ENCODE measurements around the gene DHX35. TPM values are rescaled to one million over a fixed set of nuclear protein-coding genes. Genes with fewer than 3 reads are reported as not detected.

DHX35 gene
- total and polyA plus RNA-seq, 9 donors: 11.2 to 14.5 (median 12.0) TPM

- Histone ChIP-seq H3K36me3 (no peaks in the 10 kb centered on the region), H3K4me3 (peak within 1 kb of the TSS; percentile 48), H3K4me1 (ENCODE audit: insufficient read depth) (peaks cover 8% of the 10 kb centered on the region), H3K27me3 (no peaks in the 10 kb centered on the region), H3K27ac (no peak within 1 kb of the TSS), H3K9me3 (no peaks in the 10 kb centered on the region)
- WGBS, 3 donors: 0 to 1% (median 1%) methylated on average over 69 to 95 of the region's 95 CpGs
- peak; percentile 43 to 82 (median 57) for TF ChIP-seq CTCF (IDR thresholded peaks at IDR 0.05)
- no peak for TF ChIP-seq EP300 (IDR thresholded peaks at IDR 0.05)
- TF ChIP-seq POLR2A (IDR thresholded peaks at IDR 0.05): no peak
- DNase-seq: peak; percentile 81 to 94 (median 85)
- intact Hi-C loops (cut with DNase I): loop anchor here in 2 of 4 donors (2.0 to 10.0 kb wide), 3 partner anchors 121 to 1162 kb away; no protein-coding TSS in a partner anchor
Measured at GRCh38 chr20:38926142-38926933, 35.8 kb upstream of the DHX35 start, which contains the start of gene FAM83D. Gene FAM83D (plus strand): TSS chr20:38926417. CDS start chr20:38926443, 26 bp downstream.

GRCh38 chr20:38926934-38927616 is 35.1 kb upstream of the DHX35 start:
- intact Hi-C loops (cut with DNase I): loop anchor here in 2 of 4 donors (2.0 to 10.0 kb wide), 3 partner anchors 120 to 1162 kb away; no protein-coding TSS in a partner anchor
- Histone ChIP-seq H3K36me3 (no peaks in the 10 kb centered on the region), H3K4me3 (peak overlapping the region; percentile 48), H3K9me3 (no peaks in the 10 kb centered on the region), H3K27me3 (no peaks in the 10 kb centered on the region), H3K4me1 (ENCODE audit: insufficient read depth) (peaks cover 8% of the 10 kb centered on the region), H3K27ac (no peak overlapping the region)
- TF ChIP-seq POLR2A (IDR thresholded peaks at IDR 0.05) (no peak), CTCF (IDR thresholded peaks at IDR 0.05) (no peak), EP300 (IDR thresholded peaks at IDR 0.05) (no peak)
- WGBS, 3 donors: 6 to 8% (median 6%) methylated on average over 18 to 27 of the region's 27 CpGs
- DNase-seq: peak in 1 of 5 donors; percentile 36

- intact Hi-C loops (cut with DNase I): loop anchor here in 2 of 4 donors (2.0 to 10.0 kb wide), 3 partner anchors 119 to 1163 kb away; no protein-coding TSS in a partner anchor
- Histone ChIP-seq H3K27me3 (no peaks in the 10 kb centered on the region), H3K4me3 (no peak overlapping the region), H3K27ac (no peak overlapping the region), H3K9me3 (no peaks in the 10 kb centered on the region), H3K4me1 (ENCODE audit: insufficient read depth) (peaks cover 8% of the 10 kb centered on the region), H3K36me3 (no peaks in the 10 kb centered on the region)
- no peak for DNase-seq
- no peak for TF ChIP-seq EP300 (IDR thresholded peaks at IDR 0.05)
- no peak for TF ChIP-seq CTCF (IDR thresholded peaks at IDR 0.05)
- TF ChIP-seq POLR2A (IDR thresholded peaks at IDR 0.05): no peak
- 68 to 75% (median 75%) methylated on average over 5 of the region's 5 CpGs for WGBS, 3 donors
Measured at GRCh38 chr20:38927902-38928578, 34.1 kb upstream of the DHX35 start.

GRCh38 chr20:38930242-38930569 is 31.9 kb upstream of the DHX35 start:
- Histone ChIP-seq H3K36me3 (no peaks in the 10 kb centered on the region), H3K27me3 (no peaks in the 10 kb centered on the region), H3K4me3 (no peak overlapping the region), H3K27ac (no peak overlapping the region), H3K9me3 (no peaks in the 10 kb centered on the region), H3K4me1 (ENCODE audit: insufficient read depth) (peaks cover 8% of the 10 kb centered on the region)
- 82 to 90% (median 89%) methylated on average over 1 of the region's 1 CpG for WGBS, 3 donors
- intact Hi-C loops (cut with DNase I): no loop called here
- DNase-seq: no peak
- TF ChIP-seq POLR2A (IDR thresholded peaks at IDR 0.05): no peak
- TF ChIP-seq EP300 (IDR thresholded peaks at IDR 0.05): no peak
- TF ChIP-seq CTCF (IDR thresholded peaks at IDR 0.05): no peak

All from ovary (tissue), 9 donors.